Measurements from ENCODE around the gene AFG1L.

DNA sequence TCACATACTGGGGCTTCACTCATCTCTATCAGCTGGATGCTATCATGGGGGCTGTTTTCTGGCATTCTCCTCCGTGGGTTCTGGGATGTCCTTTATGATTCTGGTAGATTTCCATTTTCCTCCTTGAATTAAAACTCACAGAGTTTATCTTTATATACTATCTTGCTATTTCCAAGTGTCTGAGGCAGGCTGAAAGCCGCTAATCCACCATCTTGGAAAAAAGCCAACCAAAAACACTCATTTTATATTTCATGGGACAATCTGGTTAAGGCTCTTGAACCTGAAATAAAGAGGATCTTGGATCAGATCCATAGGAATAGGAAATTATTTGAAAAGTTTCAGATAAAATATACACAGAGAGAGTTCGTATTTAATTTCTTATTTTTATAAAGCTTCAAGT lies 86.0 kb downstream of the AFG1L start:
- no peak for TF ChIP-seq SP1 (IDR thresholded peaks at IDR 0.05)
- no peak for TF ChIP-seq SUZ12 (IDR thresholded peaks at IDR 0.05)
- no peak for TF ChIP-seq ZNF384 (IDR thresholded peaks at IDR 0.05)
- TF ChIP-seq FOXA1 (IDR thresholded peaks at IDR 0.05) = no peak
- no peak for TF ChIP-seq FOXM1 (IDR thresholded peaks at IDR 0.05; ENCODE audit: borderline replicate concordance)
- TF ChIP-seq, protein P1, sequence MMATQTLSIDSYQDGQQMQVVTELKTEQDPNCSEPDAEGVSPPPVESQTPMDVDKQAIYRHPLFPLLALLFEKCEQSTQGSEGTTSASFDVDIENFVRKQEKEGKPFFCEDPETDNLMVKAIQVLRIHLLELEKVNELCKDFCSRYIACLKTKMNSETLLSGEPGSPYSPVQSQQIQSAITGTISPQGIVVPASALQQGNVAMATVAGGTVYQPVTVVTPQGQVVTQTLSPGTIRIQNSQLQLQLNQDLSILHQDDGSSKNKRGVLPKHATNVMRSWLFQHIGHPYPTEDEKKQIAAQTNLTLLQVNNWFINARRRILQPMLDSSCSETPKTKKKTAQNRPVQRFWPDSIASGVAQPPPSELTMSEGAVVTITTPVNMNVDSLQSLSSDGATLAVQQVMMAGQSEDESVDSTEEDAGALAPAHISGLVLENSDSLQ (IDR thresholded peaks at IDR 0.05) = no peak
- no peak for TF ChIP-seq HDGF (IDR thresholded peaks at IDR 0.05; ENCODE audit: borderline replicate concordance)
- TF ChIP-seq ARNT (IDR thresholded peaks at IDR 0.05) = no peak
- no peak for TF ChIP-seq LEF1 (IDR thresholded peaks at IDR 0.05; ENCODE audit: borderline replicate concordance)
- TF ChIP-seq TARDBP (IDR thresholded peaks at IDR 0.05) = no peak

All from HEK293T (cell line).